Panc1 (cell line): ENCODE data around the gene ANKRD33B.
"Not testable (repeated sequence)": the region's sequence is repeated elsewhere in the genome, so short reads cannot be mapped to it uniquely, and the experiment has no call there.

ENCODE experiments used
- POLR2AphosphoS5 ChIP-seq: IDR thresholded peaks from 2 replicates; pipeline ENCODE4 v1.6.1; 2012; ENCODE audit warnings: mild to moderate bottlenecking, low read depth, low read length, moderate library complexity
- TF ChIP-seq, protein P1 (sequence below): fragments of 450-650 bp; IDR thresholded peaks from 2 replicates; pipeline ENCODE4 v1.5.1; 2017; ENCODE audit warnings: mild to moderate bottlenecking

DNA sequence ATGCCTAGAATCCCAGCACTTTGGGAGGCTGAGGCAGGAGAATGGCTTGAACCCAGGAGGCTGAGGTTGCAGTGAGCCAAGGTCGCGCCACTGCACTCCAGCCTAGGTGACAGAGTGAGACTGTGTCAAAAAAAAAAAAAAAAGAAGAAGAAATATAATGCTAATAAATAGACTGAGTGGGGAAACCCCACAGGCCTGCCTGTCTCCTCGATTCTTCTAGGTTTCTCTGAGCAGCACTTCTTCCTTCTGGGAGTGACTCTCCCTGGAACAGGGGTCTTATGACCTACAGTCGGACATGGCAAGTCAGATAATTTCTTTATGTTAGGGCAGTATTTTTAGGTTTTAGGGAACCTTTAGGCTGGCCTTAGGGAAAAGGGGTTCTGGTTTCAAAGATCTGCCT, 66.9 kb downstream of the ANKRD33B start:
- TF ChIP-seq, protein P1, sequence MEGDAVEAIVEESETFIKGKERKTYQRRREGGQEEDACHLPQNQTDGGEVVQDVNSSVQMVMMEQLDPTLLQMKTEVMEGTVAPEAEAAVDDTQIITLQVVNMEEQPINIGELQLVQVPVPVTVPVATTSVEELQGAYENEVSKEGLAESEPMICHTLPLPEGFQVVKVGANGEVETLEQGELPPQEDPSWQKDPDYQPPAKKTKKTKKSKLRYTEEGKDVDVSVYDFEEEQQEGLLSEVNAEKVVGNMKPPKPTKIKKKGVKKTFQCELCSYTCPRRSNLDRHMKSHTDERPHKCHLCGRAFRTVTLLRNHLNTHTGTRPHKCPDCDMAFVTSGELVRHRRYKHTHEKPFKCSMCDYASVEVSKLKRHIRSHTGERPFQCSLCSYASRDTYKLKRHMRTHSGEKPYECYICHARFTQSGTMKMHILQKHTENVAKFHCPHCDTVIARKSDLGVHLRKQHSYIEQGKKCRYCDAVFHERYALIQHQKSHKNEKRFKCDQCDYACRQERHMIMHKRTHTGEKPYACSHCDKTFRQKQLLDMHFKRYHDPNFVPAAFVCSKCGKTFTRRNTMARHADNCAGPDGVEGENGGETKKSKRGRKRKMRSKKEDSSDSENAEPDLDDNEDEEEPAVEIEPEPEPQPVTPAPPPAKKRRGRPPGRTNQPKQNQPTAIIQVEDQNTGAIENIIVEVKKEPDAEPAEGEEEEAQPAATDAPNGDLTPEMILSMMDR: not testable (repeated sequence)
- TF ChIP-seq POLR2AphosphoS5: not testable (repeated sequence)
